Neutrophil (primary cell): ENCODE results near the gene PSENEN.

Experiments used
- H3K27ac ChIP-seq: fragments of 200-600 bp; sonication (generic); 2 replicates; pipeline ENCODE4 v1.5.1; 2016; ENCODE audit warnings: mild to moderate bottlenecking, moderate library complexity
- H3K27me3 ChIP-seq: fragments of 200-600 bp; sonication (generic); 2 replicates; pipeline ENCODE4 v1.6.0; 2016; ENCODE audit warnings: mild to moderate bottlenecking
- H3K36me3 ChIP-seq: fragments of 200-600 bp; sonication (generic); 2 replicates; pipeline ENCODE4 v1.5.1; 2017
- H3K4me1 ChIP-seq, 2 experiments: fragments of 200-600 bp in 1 of 2; sonication (generic) in 1 of 2; 1 replicate in 1 of 2; 2 replicates in 1 of 2; pipeline versions ENCODE4 v1.5.1 to v1.6.1; 2013 to 2016; ENCODE audit warnings: low read depth in 1 of 2, low read length in 1 of 2, mild to moderate bottlenecking in 1 of 2, moderate library complexity in 1 of 2; ENCODE audit not compliant: control insufficient read depth in 1 of 2, insufficient read depth in 1 of 2
- H3K4me3 ChIP-seq, 2 experiments: fragments of 200-600 bp in 1 of 2; sonication (generic) in 1 of 2; 1 replicate in 1 of 2; 2 replicates in 1 of 2; pipeline ENCODE4 v1.5.1; 2013 to 2016; ENCODE audit warnings: low read depth in 1 of 2, low read length in 1 of 2, mild to moderate bottlenecking in 1 of 2, moderate library complexity in 1 of 2
- H3K9me3 ChIP-seq: fragments of 200-600 bp; sonication (generic); 2 replicates; pipeline ENCODE4 v1.5.1; 2016
- TF ChIP-seq, protein P1 (sequence below): fragments of 200-600 bp; sonication (generic); IDR thresholded peaks from 2 replicates; pipeline ENCODE4 v1.5.1; 2016; ENCODE audit warnings: antibody characterized with exemption

The PSENEN gene

DNA sequence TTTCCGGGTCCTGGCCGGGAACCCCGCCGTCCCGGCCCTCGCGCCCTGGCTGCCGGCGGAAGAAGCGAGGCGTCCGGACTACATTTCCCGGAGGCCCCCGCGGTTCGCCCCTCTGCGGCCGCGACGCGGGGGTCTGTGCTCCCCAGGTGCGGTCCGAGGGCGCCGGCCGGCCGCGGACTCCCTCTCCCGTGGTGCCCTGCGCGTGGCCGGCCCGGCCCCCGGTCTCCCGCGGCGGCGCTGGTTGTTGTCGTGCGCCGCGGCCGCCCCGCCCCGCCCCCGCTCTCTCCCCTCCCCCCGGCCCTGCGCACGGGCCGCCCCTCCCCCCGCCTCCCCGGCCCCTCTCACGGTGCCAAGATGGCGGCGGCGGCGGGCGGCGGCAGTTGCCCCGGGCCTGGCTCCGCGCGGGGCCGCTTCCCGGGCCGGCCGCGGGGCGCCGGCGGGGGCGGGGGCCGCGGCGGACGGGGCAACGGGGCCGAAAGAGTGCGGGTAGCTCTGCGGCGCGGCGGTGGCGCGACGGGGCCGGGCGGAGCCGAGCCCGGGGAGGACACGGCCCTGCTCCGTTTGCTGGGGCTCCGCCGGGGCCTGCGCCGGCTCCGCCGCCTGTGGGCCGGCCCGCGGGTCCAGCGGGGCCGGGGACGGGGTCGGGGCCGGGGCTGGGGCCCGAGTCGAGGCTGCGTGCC is 27.6 kb upstream of the PSENEN start, which contains the start of gene KMT2B:
KMT2B (plus strand) TSS at position 339 of the 680 bp plus-strand sequence; CDS start at position 355, 16 bp downstream.
- H3K4me1 ChIP-seq, result peaks cover 29 to 35% of the 10 kb centered on the region in 2 experiments
- peaks cover 33% of the 10 kb centered on the region for H3K36me3 ChIP-seq
- H3K27ac ChIP-seq, result peak within 1 kb of the TSS; percentile 95
- peak within 1 kb of the TSS; percentile 88 to 91 for H3K4me3 ChIP-seq
- no peaks in the 10 kb centered on the region for H3K9me3 ChIP-seq
- peaks cover 10% of the 10 kb centered on the region for H3K27me3 ChIP-seq
- TF ChIP-seq, protein P1, sequence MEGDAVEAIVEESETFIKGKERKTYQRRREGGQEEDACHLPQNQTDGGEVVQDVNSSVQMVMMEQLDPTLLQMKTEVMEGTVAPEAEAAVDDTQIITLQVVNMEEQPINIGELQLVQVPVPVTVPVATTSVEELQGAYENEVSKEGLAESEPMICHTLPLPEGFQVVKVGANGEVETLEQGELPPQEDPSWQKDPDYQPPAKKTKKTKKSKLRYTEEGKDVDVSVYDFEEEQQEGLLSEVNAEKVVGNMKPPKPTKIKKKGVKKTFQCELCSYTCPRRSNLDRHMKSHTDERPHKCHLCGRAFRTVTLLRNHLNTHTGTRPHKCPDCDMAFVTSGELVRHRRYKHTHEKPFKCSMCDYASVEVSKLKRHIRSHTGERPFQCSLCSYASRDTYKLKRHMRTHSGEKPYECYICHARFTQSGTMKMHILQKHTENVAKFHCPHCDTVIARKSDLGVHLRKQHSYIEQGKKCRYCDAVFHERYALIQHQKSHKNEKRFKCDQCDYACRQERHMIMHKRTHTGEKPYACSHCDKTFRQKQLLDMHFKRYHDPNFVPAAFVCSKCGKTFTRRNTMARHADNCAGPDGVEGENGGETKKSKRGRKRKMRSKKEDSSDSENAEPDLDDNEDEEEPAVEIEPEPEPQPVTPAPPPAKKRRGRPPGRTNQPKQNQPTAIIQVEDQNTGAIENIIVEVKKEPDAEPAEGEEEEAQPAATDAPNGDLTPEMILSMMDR, result peak; percentile 18

DNA sequence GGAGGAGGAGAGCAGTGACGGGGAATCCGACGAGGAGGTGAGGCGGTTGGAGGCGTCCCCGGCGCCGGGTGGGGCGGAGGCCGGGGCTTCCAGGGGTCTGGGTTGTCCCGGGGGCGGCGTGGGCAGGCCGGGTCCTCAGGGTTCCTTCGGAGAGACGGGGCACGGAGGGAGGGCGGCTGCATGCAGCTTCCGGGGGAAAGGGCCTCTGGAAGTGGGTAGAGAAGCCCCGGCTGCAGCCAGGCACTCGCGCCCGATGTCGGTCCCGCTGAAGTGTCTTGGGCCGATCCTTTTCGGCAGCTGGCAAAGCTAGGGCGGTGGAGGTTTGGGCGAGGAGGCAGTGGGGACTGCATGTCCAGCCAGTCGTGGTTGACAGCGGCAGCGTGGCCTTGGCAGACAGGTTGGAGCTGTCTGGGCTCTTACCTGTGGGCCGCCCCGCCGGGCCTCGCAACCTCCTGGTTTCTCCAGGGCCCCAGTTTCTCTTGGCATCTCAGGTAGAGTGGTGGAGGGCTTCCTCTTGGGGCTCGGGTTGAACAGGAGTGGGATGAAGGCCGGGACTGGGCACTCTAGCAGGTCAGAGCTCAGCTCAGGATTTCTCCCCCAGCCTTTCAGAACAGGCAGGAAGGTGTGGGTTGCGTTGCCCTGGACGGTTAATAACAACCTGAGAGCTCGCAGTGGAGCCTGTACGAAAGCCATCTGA is 27.0 kb upstream of the PSENEN start:
- Histone ChIP-seq H3K4me3 (peak overlapping the region; percentile 72 to 82), H3K27ac (peak overlapping the region; percentile 95), H3K27me3 (peaks cover 8% of the 10 kb centered on the region), H3K36me3 (peaks cover 40% of the 10 kb centered on the region), H3K9me3 (no peaks in the 10 kb centered on the region), H3K4me1 (peaks cover 29 to 35% of the 10 kb centered on the region in 2 experiments)
- TF ChIP-seq, protein P1, result no peak

DNA sequence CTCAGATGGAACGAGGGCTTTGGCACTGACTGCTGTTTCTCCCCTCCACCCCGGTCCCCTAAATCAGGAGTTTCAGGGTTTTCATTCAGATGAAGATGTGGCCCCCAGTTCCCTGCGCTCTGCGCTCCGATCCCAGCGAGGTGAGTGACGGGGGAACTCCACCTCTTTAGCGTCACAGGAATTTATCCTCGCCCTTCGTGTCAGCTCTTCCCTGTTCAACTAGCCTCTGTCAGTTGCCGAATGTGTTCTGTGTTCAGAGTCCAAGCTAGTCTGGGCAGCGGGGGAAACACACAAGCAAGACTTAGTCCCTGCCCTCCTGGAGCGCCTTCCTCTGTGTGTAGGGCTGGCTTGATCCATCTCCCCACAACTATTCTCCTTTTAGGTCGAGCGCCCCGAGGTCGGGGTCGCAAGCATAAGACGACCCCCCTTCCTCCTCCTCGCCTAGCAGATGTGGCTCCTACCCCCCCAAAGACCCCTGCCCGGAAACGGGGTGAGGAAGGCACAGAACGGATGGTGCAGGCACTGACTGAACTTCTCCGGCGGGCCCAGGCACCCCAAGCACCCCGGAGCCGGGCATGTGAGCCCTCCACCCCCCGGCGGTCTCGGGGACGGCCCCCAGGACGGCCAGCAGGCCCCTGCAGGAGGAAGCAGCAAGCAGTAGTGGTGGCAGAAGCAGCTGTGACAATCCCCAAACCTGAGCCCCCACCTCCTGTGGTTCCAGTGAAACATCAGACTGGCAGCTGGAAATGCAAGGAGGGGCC is 25.9 kb upstream of the PSENEN start:
- no peak overlapping the region for H3K27ac ChIP-seq
- no peaks in the 10 kb centered on the region for H3K27me3 ChIP-seq
- no peaks in the 10 kb centered on the region for H3K9me3 ChIP-seq
- TF ChIP-seq, protein P1, result no peak
- H3K36me3 ChIP-seq, result peaks cover 51% of the 10 kb centered on the region
- H3K4me1 ChIP-seq, result peaks cover 29 to 35% of the 10 kb centered on the region in 2 experiments
- peak overlapping the region; percentile 72 to 82 for H3K4me3 ChIP-seq

DNA sequence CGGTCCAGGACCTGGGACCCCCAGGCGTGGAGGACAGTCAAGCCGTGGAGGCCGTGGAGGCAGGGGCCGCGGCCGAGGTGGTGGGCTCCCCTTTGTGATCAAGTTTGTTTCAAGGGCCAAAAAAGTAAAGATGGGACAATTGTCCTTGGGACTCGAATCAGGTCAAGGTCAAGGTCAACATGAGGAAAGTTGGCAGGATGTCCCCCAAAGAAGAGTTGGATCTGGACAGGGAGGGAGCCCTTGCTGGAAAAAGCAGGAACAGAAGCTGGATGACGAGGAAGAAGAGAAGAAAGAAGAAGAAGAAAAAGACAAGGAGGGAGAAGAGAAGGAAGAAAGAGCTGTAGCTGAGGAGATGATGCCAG is 25.3 kb upstream of the PSENEN start:
- Histone ChIP-seq H3K4me1 (peaks cover 29 to 35% of the 10 kb centered on the region in 2 experiments), H3K9me3 (no peaks in the 10 kb centered on the region), H3K4me3 (no peak overlapping the region), H3K36me3 (peaks cover 57% of the 10 kb centered on the region), H3K27me3 (no peaks in the 10 kb centered on the region), H3K27ac (no peak overlapping the region)
- TF ChIP-seq, protein P1, result no peak

DNA sequence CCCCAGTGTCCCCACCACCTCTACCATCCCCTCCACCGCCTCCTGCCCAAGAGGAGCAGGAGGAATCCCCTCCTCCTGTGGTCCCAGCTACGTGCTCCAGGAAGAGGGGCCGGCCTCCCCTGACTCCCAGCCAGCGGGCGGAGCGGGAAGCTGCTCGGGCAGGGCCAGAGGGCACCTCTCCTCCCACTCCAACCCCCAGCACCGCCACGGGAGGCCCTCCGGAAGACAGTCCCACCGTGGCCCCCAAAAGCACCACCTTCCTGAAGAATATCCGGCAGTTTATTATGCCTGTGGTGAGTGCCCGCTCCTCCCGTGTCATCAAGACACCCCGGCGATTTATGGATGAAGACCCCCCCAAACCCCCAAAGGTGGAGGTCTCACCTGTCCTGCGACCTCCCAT is 24.8 kb upstream of the PSENEN start:
- H3K27ac ChIP-seq, result no peak overlapping the region
- no peaks in the 10 kb centered on the region for H3K9me3 ChIP-seq
- peaks cover 62% of the 10 kb centered on the region for H3K36me3 ChIP-seq
- H3K4me1 ChIP-seq, result peaks cover 26 to 30% of the 10 kb centered on the region in 2 experiments
- TF ChIP-seq, protein P1, result no peak
- no peaks in the 10 kb centered on the region for H3K27me3 ChIP-seq
- no peak overlapping the region for H3K4me3 ChIP-seq
